Stimulated activated CD4-positive, alpha-beta T cell treated with anti-CD3 and anti-CD28 coated beads, TNF-alpha, amount 100 ng/mL, for 24 hours (primary cell): ENCODE results near the gene P2RY8.
"Not testable (repeated sequence)": the region's sequence is repeated elsewhere in the genome, so short reads cannot be mapped to it uniquely, and the experiment has no call there.

ENCODE experiments used
- DNase-seq, 3 experiments: peaks; one replicate each; pipeline ENCODE4 v3.0.0-alpha.2; 2020; ENCODE audit warnings: low read depth in 3 of 3

P2RY8 gene

GRCh38 chrX:1545776-1546408 lies 8.9 kb upstream of the P2RY8 start:
- no peak for DNase-seq

- no peak for DNase-seq
Observed at GRCh38 chrX:1542994-1543725, 6.2 kb upstream of the P2RY8 start.

- not testable (repeated sequence) for DNase-seq
Observed at GRCh38 chrX:1539146-1539545, 2.2 kb upstream of the P2RY8 start.

GRCh38 chrX:1537716-1538090 lies 718 bp upstream of the P2RY8 start:
- DNase-seq, result not testable (repeated sequence)

GRCh38 chrX:1536712-1537030 lies 314 bp downstream of the P2RY8 start:
- no peak for DNase-seq

GRCh38 chrX:1535241-1536041 lies 1.5 kb downstream of the P2RY8 start:
- DNase-seq, result peak in 1 of 3 experiments; percentile 44

- DNase-seq, result peak in 1 of 3 experiments; percentile 53
Observed at GRCh38 chrX:1534301-1535168, 2.5 kb downstream of the P2RY8 start.

- no peak for DNase-seq
Observed at GRCh38 chrX:1533058-1533457, 3.9 kb downstream of the P2RY8 start.

GRCh38 chrX:1531096-1531890 lies 5.7 kb downstream of the P2RY8 start:
- peak in 1 of 3 experiments; percentile 56 for DNase-seq

GRCh38 chrX:1529756-1530155 lies 7.2 kb downstream of the P2RY8 start:
- no peak for DNase-seq

GRCh38 chrX:1529328-1529727 lies 7.7 kb downstream of the P2RY8 start:
- no peak for DNase-seq

GRCh38 chrX:1528884-1529203 lies 8.1 kb downstream of the P2RY8 start:
- DNase-seq, result no peak

- no peak for DNase-seq
Observed at GRCh38 chrX:1528186-1528883, 8.7 kb downstream of the P2RY8 start.

GRCh38 chrX:1527457-1527856 lies 9.5 kb downstream of the P2RY8 start:
- no peak for DNase-seq

- DNase-seq, result no peak
Observed at GRCh38 chrX:1526565-1526964, 10.4 kb downstream of the P2RY8 start.

GRCh38 chrX:1525583-1526355 lies 11.2 kb downstream of the P2RY8 start:
- no peak for DNase-seq

- DNase-seq, result no peak
Observed at GRCh38 chrX:1524874-1525582, 12.0 kb downstream of the P2RY8 start.

- not testable (repeated sequence) for DNase-seq
Observed at GRCh38 chrX:1522905-1523304, 14.1 kb downstream of the P2RY8 start.

- DNase-seq, result peak in 1 of 3 experiments; percentile 52
Observed at GRCh38 chrX:1521459-1521956, 15.5 kb downstream of the P2RY8 start.
